ENCODE data around the gene DBF4B.
"Not testable (repeated sequence)": the region's sequence is repeated elsewhere in the genome, so short reads cannot be mapped to it uniquely, and the experiment has no call there.

DBF4B gene

DNA sequence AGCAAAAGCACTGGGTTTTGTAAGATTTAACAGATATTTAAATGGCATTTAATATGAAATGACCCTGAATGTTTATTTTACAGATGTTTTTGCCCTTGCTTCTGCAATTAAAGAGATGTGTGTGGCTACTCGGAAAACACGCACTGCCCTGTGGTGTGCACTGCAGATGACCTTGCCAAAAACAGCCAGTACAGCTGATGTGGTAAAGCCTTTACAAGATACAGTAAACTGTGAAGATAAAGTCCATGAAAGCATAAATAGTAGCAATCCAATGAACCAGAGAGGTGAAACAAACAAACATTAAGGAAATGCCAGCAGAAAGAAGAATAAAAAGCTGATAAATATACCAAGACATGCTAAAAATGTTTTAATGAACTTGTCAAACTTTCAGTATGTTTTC lies 34.6 kb upstream of the DBF4B start:
- TF ChIP-seq, protein P1, sequence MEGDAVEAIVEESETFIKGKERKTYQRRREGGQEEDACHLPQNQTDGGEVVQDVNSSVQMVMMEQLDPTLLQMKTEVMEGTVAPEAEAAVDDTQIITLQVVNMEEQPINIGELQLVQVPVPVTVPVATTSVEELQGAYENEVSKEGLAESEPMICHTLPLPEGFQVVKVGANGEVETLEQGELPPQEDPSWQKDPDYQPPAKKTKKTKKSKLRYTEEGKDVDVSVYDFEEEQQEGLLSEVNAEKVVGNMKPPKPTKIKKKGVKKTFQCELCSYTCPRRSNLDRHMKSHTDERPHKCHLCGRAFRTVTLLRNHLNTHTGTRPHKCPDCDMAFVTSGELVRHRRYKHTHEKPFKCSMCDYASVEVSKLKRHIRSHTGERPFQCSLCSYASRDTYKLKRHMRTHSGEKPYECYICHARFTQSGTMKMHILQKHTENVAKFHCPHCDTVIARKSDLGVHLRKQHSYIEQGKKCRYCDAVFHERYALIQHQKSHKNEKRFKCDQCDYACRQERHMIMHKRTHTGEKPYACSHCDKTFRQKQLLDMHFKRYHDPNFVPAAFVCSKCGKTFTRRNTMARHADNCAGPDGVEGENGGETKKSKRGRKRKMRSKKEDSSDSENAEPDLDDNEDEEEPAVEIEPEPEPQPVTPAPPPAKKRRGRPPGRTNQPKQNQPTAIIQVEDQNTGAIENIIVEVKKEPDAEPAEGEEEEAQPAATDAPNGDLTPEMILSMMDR (IDR thresholded peaks at IDR 0.05; ENCODE audit: insufficient read depth, low read depth, low read length, missing control alignments): no peak
- DNase-seq (ENCODE audit: low read depth): no peak
- H3K4me3 ChIP-seq (ENCODE audit: low read length): no peak overlapping the region

DNA sequence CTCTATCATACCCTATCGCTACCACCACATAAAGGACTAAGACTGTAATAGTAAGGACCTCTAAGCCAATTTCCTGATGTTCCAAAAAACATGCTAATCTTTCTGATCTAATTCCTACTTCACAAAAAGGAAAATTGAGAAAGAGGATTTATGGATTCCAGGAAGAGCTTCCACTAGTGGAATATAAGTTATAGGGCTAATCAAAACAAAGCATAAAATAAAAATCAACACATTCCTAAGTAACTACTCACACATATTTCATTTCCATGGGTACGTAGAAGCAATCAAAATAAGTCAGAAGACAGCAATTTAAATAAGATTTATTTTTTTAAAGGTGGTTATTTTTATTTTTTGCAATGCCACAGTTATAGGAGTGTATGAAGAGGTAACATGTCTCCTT lies 31.3 kb upstream of the DBF4B start:
- DNase-seq (ENCODE audit: low read depth): no peak
- TF ChIP-seq, protein P1 (IDR thresholded peaks at IDR 0.05; ENCODE audit: insufficient read depth, low read depth, low read length, missing control alignments): no peak
- H3K4me3 ChIP-seq (ENCODE audit: low read length): no peak overlapping the region

DNA sequence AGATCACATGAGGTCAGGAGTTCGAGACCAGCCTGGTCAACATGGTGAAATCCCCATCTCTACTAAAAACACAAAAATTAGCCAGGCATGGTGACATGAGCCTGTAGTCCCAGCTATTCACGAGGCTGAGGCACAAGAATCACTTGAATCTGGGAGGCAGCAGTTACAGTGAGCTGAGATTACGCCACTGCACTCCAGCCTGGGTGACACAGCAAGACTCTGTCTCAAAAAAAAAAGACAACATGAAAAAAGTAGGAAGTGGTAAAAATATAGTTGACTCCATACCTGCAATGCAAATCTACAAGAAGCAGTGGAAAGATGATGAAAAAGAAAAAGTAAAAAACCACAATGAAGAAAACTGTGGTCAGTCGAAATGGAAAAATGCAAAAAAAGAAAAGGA lies 25.2 kb upstream of the DBF4B start:
- not testable (repeated sequence) for DNase-seq (ENCODE audit: low read depth); H3K4me3 ChIP-seq (ENCODE audit: low read length)

DNA sequence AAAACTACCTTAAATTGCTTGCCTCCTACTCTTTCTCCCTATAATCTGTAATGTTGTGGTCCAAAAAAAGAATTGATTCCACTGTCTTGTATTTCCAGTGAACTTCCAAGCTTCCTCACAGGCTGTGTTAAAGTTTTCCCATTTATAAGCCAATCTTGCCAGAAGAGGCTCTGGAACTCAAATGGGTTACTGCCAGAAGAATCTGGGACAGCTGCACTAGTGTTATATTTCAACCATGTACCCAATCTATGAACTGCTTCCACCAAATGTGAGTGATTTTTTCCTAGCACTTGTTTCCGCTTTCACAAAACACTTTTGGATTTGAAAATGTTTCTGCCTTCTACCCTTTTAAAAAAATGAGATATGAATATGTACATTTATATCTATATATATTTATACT lies 20.7 kb upstream of the DBF4B start:
- TF ChIP-seq, protein P1 (IDR thresholded peaks at IDR 0.05; ENCODE audit: insufficient read depth, low read depth, low read length, missing control alignments): no peak
- no peak overlapping the region for H3K4me3 ChIP-seq (ENCODE audit: low read length)
- DNase-seq (ENCODE audit: low read depth): no peak

DNA sequence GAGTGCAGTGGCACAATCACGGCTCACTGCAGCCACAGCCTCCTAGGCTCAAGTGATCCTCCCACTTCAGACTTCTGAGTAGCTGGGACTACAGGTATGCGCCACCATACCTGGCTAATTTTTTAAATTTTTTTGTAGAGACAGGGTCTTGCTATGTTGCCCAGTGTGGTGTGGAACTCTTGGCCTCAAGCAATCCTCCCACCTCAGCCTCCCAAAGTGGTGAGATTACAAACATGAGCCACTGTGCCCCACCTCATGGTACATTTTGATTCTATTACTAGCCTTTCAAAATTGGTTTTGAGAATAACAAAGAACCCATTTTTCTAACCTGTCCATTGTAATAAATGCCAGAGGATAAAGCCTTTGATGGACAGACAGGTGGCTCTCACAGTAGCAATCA lies 20.3 kb upstream of the DBF4B start:
- H3K4me3 ChIP-seq (ENCODE audit: low read length): peak overlapping the region; percentile 99
- TF ChIP-seq, protein P1 (IDR thresholded peaks at IDR 0.05; ENCODE audit: insufficient read depth, low read depth, low read length, missing control alignments): no peak

DNA sequence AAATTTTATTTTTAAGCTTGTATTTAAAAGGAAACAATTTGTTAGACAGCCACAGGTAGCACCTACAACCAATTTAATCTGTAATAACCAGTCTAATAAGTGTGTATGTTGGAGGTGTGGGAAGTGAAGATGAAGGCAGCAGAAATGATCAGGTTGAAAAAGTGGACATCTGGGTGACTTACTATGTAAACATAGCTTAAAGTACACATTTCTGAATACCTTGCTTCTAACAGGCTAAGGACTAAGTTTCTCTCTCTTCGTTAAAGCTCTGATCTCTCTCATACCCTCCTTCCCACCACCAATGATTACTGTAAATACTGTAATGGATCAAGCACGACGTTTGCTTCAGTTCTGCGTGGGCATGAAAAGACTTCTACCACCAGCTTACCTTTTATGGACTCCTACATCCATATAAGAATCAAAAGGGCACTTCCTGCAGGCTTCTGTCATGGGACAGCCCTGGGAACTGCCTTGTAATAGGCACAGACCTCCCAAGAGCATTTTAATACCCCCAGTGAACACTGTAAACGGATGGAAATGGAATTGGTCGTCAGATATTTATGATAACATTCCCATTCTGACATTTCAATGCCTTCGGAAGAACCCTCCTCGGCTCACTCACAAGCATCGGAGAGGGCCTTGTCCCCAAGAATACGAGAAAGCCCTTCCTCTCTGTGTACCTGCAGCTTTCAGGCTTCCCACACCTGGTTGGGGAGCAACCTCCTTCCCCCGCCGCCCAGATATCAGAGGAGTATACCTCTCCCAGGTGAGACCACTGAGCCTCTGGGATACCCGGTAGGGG lies 19.6 kb upstream of the DBF4B start:
- peak; percentile 6 for DNase-seq (ENCODE audit: low read depth)
- H3K4me3 ChIP-seq (ENCODE audit: low read length): peak overlapping the region; percentile 99
- TF ChIP-seq, protein P1 (IDR thresholded peaks at IDR 0.05; ENCODE audit: insufficient read depth, low read depth, low read length, missing control alignments): no peak

More for the DNA sequence above, 20.3 kb upstream of the DBF4B start:
- no peak for DNase-seq (ENCODE audit: low read depth)

DNA sequence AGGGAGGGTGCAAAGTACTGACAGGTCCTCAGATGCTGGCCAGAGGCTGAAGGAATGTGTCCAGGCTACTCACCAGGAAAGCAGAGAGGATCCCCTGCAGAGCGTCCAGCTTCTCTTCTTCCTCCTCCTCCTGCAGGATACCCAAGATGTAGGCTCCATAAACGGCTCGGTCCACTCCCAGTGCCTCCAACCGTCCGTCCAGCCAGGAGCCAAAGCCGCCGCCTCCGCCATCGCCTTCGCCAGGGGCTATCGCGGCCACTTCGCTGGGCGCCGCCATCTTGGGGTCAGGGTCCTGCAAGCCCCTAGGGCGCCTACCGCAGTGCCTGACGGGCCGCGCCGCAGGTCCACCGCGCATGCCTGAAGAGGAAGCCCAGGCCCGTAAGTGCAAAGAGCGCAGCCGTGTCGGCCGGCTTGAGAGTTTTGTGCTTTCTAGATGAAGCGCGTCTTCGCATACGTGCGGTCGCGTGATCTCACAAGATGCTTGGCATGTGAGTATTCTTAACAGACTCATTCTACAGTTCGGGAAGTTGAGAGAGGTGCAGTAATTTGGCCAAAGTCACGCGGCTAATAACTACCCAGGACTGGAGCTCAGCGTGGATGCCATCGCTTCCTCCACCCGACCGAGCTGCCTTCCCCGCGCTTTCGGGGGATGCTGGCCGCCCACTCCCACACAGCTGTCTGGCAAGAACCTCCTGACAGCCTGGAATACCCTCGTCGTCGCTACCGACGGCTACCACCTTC lies 18.8 kb upstream of the DBF4B start, which contains the start of gene CCDC43:
Gene CCDC43 (minus strand): TSS at position 300 of the 741 bp plus-strand sequence. CDS start 23 bp downstream, at position 277.
- peak; percentile 93 for DNase-seq (ENCODE audit: low read depth)
- TF ChIP-seq, protein P1 (IDR thresholded peaks at IDR 0.05; ENCODE audit: insufficient read depth, low read depth, low read length, missing control alignments): no peak
- H3K4me3 ChIP-seq (ENCODE audit: low read length): peak within 1 kb of the TSS; percentile 99
